ENCODE results near the gene MBTPS1.

Gene MBTPS1

DNA sequence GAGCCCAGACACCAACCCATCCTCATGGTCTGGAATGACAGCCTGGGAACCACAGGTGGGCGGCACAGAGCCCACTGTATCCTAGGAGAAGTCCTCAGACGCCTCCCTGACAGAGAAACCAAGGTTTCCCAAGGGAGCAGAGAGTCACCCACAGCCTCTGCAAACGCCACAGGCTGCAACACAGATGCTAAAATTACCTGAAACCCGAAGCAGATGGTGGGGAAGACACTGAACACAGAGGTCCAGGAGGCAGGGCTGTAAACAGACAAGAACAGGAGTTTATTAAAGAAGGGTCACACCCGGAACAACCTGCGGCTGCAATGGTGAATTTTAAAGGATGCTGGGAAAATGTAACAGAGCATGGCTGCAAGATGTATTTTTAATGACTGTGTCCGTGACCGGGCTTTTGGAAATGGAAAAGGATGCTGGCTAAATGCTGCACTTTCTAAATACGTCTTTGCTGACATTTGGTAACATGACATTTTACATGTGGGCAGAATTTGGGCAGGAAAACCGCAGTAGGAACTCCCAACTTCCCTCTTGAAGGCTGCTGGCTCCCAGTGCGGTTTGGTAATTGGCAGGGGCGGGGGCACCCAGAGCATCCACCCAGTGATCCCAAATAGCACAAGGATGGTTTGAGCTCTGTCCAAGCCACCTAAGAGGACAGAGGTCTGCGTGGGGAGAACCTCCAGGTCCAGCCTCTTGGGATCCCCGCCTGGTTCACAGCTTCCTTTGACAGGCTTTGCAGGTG is 87.3 kb downstream of the MBTPS1 start:
- H3K4me3 ChIP-seq (ENCODE audit: low read depth in 1 of 2, low read length in 2 of 2) = no peak overlapping the region
- H3K4me1 ChIP-seq (ENCODE audit: control insufficient read depth in 1 of 2, insufficient read depth in 2 of 2, low read length in 2 of 2) = no peaks in the 10 kb centered on the region
- H3K27ac ChIP-seq (ENCODE audit: low read length) = no peak overlapping the region
- H3K36me3 ChIP-seq (ENCODE audit: control insufficient read depth in 1 of 2, insufficient read depth in 2 of 2, low read length in 2 of 2) = no peaks in the 10 kb centered on the region
- no peaks in the 10 kb centered on the region for H3K9me3 ChIP-seq (ENCODE audit: control insufficient read depth in 1 of 2, low read length in 2 of 2)
- H3K27me3 ChIP-seq (ENCODE audit: low read depth, low read length) = peaks cover 3% of the 10 kb centered on the region

DNA sequence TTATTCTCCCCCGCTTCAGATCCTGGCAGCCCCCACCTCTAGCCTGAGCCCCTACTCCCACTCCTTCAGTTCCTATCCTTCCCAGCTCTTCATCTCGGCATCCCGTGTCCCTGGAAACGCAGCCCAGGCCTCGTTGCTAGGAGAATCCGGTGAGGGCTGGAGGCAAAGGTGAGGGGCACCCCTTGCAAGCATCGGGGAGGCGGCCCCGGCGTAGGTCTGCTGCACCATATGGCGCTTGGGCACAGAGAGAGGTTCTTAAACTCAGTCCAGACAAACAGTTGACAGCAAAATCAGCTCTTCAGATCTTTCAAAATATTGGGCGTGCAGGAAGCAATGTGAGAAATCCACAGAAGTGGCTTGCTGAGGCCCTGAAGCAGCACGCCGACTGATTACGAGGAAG is 89.1 kb downstream of the MBTPS1 start:
- Histone ChIP-seq H3K27me3 (ENCODE audit: low read depth, low read length) (peaks cover 3% of the 10 kb centered on the region), H3K9me3 (ENCODE audit: control insufficient read depth in 1 of 2, low read length in 2 of 2) (no peaks in the 10 kb centered on the region), H3K4me3 (ENCODE audit: low read depth in 1 of 2, low read length in 2 of 2) (no peak overlapping the region), H3K27ac (ENCODE audit: low read length) (no peak overlapping the region), H3K4me1 (ENCODE audit: control insufficient read depth in 1 of 2, insufficient read depth in 2 of 2, low read length in 2 of 2) (peaks cover 0 to 3% of the 10 kb centered on the region in 2 donors), H3K36me3 (ENCODE audit: control insufficient read depth in 1 of 2, insufficient read depth in 2 of 2, low read length in 2 of 2) (no peaks in the 10 kb centered on the region)

DNA sequence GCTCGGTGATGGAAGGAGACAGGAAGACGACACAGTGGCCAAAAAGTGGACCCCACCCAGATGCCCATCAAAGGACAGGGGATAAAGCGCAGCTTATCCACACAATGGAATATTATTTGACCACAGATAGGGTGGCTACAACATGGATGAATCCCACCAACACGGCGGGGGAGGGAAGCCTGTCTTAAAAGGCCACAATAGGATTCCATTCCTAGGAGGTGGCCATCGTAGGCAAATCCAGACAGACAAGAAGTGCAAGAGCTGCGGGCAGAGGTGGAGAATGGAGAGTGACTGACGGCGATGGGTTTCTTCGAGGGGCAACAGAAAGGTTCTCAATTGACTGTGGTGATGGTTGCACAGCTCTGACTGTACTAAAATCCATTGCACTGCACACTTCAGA is 90.1 kb downstream of the MBTPS1 start:
- no peaks in the 10 kb centered on the region for H3K9me3 ChIP-seq (ENCODE audit: control insufficient read depth in 1 of 2, low read length in 2 of 2)
- H3K36me3 ChIP-seq (ENCODE audit: control insufficient read depth in 1 of 2, insufficient read depth in 2 of 2, low read length in 2 of 2) = no peaks in the 10 kb centered on the region
- peaks cover 3% of the 10 kb centered on the region for H3K27me3 ChIP-seq (ENCODE audit: low read depth, low read length)

DNA sequence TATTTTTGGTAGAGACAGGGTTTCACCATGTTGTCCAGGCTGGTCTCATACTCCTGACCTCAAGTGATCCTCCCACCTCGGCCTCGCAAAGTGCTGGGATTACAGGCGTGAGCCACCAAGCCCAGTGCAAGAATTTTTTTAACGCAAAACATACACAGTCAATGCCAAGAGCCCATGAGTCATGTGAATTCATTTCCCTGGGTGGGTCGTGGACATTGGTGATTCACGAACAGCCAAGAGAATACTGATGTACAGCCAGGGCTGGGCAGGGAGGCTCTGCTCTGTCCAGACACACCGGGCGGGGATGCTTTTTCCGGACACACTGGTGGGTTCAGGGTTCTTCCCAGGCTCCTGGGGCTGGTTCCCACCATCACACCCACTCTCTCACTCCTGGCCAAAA is 91.9 kb downstream of the MBTPS1 start:
- Histone ChIP-seq H3K27ac (ENCODE audit: low read length) (no peak overlapping the region), H3K9me3 (ENCODE audit: control insufficient read depth in 1 of 2, low read length in 2 of 2) (peaks cover 0 to 9% of the 10 kb centered on the region in 2 donors), H3K27me3 (ENCODE audit: low read depth, low read length) (peaks cover 3% of the 10 kb centered on the region), H3K4me3 (ENCODE audit: low read depth in 1 of 2, low read length in 2 of 2) (no peak overlapping the region), H3K4me1 (ENCODE audit: control insufficient read depth in 1 of 2, insufficient read depth in 2 of 2, low read length in 2 of 2) (peaks cover 0 to 3% of the 10 kb centered on the region in 2 donors), H3K36me3 (ENCODE audit: control insufficient read depth in 1 of 2, insufficient read depth in 2 of 2, low read length in 2 of 2) (no peaks in the 10 kb centered on the region)

More for the DNA sequence above, 90.1 kb downstream of the MBTPS1 start:
- no peak overlapping the region for H3K4me3 ChIP-seq (ENCODE audit: low read depth in 1 of 2, low read length in 2 of 2)
- peaks cover 0 to 3% of the 10 kb centered on the region in 2 donors for H3K4me1 ChIP-seq (ENCODE audit: control insufficient read depth in 1 of 2, insufficient read depth in 2 of 2, low read length in 2 of 2)
- H3K27ac ChIP-seq (ENCODE audit: low read length) = no peak overlapping the region

DNA sequence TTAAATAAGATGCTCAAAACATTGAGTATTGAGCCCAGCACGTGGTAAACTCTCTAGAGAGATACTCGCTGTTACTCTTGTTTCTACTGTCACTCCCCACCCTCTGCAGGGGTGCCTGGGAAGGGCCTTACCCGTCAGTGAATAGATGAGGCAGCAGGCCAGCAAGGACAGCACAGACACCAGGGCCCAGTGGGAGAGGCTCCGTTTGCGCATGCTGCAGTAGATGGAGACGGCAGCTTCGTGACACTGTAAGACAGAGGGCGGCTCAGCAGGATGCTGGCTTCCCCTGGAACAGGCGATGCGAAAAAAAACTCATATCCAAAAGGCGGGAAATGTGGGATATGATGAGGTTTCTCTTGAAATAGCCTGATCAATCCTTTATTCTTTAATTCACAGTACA is 94.1 kb downstream of the MBTPS1 start:
- no peaks in the 10 kb centered on the region for H3K36me3 ChIP-seq (ENCODE audit: control insufficient read depth in 1 of 2, insufficient read depth in 2 of 2, low read length in 2 of 2)
- H3K27ac ChIP-seq (ENCODE audit: low read length) = no peak overlapping the region
- H3K9me3 ChIP-seq (ENCODE audit: control insufficient read depth in 1 of 2, low read length in 2 of 2) = peaks cover 0 to 9% of the 10 kb centered on the region in 2 donors
- no peak overlapping the region for H3K4me3 ChIP-seq (ENCODE audit: low read depth in 1 of 2, low read length in 2 of 2)
- H3K4me1 ChIP-seq (ENCODE audit: control insufficient read depth in 1 of 2, insufficient read depth in 2 of 2, low read length in 2 of 2) = peaks cover 0 to 3% of the 10 kb centered on the region in 2 donors
- H3K27me3 ChIP-seq (ENCODE audit: low read depth, low read length) = peaks cover 3% of the 10 kb centered on the region

DNA sequence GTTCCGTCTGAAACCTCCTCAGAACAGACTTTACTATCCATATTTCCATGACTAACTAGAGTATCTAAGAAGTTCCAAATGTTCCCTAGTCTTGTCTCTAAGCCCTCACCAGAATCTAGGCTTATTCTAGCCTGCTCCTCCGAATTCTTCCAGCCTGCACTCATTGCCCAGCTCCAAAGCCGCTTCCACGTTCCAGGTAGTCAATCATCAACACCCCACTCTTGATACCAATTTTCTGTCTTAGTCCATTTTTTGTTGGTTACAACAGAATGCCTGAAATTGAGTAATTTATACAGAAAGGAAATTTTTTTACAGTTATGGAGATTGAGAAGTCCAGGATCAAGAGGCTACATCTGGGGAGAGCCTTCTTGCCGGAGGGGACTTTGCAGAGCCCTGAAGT is 95.3 kb downstream of the MBTPS1 start:
- H3K4me3 ChIP-seq (ENCODE audit: low read depth in 1 of 2, low read length in 2 of 2) = no peak overlapping the region
- no peaks in the 10 kb centered on the region for H3K36me3 ChIP-seq (ENCODE audit: control insufficient read depth in 1 of 2, insufficient read depth in 2 of 2, low read length in 2 of 2)
- H3K27me3 ChIP-seq (ENCODE audit: low read depth, low read length) = peaks cover under 1% of the 10 kb centered on the region
- H3K9me3 ChIP-seq (ENCODE audit: control insufficient read depth in 1 of 2, low read length in 2 of 2) = peaks cover 0 to 9% of the 10 kb centered on the region in 2 donors
- H3K27ac ChIP-seq (ENCODE audit: low read length) = no peak overlapping the region
- H3K4me1 ChIP-seq (ENCODE audit: control insufficient read depth in 1 of 2, insufficient read depth in 2 of 2, low read length in 2 of 2) = peaks cover 0 to 3% of the 10 kb centered on the region in 2 donors

DNA sequence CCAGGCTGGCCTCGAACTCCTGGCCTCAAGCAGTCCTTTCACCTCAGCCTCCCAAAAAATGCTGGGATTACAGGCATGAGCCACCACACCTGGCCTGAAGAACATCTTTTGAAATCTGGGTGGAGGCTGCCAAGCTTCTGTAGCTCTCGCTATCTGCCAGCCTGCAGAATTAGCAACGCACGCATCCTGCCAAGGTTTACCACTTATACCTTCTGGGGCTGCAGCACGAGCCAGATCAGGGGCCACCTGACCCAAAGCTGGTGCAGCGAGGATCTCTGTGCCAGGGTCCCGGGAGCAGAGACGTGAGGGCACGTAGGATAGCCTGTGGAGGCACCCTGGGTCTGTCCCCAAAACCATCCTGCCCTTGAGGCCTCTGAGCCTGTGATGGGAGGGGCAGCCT is 96.4 kb downstream of the MBTPS1 start:
- Histone ChIP-seq H3K4me3 (ENCODE audit: low read depth in 1 of 2, low read length in 2 of 2) (no peak overlapping the region), H3K27ac (ENCODE audit: low read length) (no peak overlapping the region), H3K9me3 (ENCODE audit: control insufficient read depth in 1 of 2, low read length in 2 of 2) (peaks cover 0 to 9% of the 10 kb centered on the region in 2 donors), H3K4me1 (ENCODE audit: control insufficient read depth in 1 of 2, insufficient read depth in 2 of 2, low read length in 2 of 2) (peaks cover 0 to 3% of the 10 kb centered on the region in 2 donors), H3K27me3 (ENCODE audit: low read depth, low read length) (no peaks in the 10 kb centered on the region), H3K36me3 (ENCODE audit: control insufficient read depth in 1 of 2, insufficient read depth in 2 of 2, low read length in 2 of 2) (no peaks in the 10 kb centered on the region)

DNA sequence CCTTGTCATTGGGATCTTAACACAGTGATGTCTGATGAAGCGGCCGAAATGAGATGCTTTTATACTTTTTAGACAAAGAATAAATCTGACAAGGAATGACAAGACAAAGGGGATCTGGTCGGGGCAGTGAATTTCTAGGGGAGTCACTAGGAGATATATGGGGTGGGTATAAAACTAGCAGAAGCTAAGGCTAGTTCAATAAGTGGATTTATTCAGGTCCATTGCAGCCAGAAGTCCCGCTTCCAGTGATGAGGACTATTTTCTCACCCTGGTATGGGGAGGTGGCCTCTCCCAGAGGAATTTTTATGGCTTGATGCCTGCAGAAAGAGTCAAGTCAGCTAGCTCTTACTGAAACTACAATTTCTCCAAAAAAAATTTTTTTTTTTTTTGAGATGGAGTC is 98.0 kb downstream of the MBTPS1 start:
- Histone ChIP-seq H3K9me3 (ENCODE audit: control insufficient read depth in 1 of 2, low read length in 2 of 2) (peaks cover 0 to 9% of the 10 kb centered on the region in 2 donors), H3K27me3 (ENCODE audit: low read depth, low read length) (no peaks in the 10 kb centered on the region), H3K36me3 (ENCODE audit: control insufficient read depth in 1 of 2, insufficient read depth in 2 of 2, low read length in 2 of 2) (no peaks in the 10 kb centered on the region), H3K27ac (ENCODE audit: low read length) (no peak overlapping the region), H3K4me1 (ENCODE audit: control insufficient read depth in 1 of 2, insufficient read depth in 2 of 2, low read length in 2 of 2) (peaks cover 0 to 2% of the 10 kb centered on the region in 2 donors), H3K4me3 (ENCODE audit: low read depth in 1 of 2, low read length in 2 of 2) (no peak overlapping the region)

DNA sequence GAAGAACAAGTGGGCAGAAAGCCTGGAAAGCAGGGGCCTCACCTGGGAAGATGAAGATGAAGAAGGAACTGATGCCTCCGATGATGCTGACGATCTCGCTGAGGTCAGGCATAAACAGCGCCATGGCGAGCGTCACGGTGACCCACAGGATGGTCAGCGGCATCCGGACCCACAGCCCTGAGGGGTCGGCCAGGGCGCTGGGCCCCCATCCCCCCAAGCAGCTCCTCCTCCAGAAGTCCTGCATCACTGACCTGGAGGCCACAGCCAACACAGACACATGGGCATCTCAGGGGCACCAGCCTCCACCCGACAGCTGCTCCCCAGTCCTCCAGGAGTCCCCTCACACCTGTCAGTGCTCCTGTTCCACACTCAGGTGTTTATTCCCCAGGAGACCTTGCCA is 100.3 kb downstream of the MBTPS1 start:
- Histone ChIP-seq H3K27me3 (ENCODE audit: low read depth, low read length) (no peaks in the 10 kb centered on the region), H3K36me3 (ENCODE audit: control insufficient read depth in 1 of 2, insufficient read depth in 2 of 2, low read length in 2 of 2) (no peaks in the 10 kb centered on the region), H3K4me1 (ENCODE audit: control insufficient read depth in 1 of 2, insufficient read depth in 2 of 2, low read length in 2 of 2) (no peaks in the 10 kb centered on the region), H3K4me3 (ENCODE audit: low read depth in 1 of 2, low read length in 2 of 2) (no peak overlapping the region), H3K27ac (ENCODE audit: low read length) (no peak overlapping the region), H3K9me3 (ENCODE audit: control insufficient read depth in 1 of 2, low read length in 2 of 2) (peaks cover 0 to 9% of the 10 kb centered on the region in 2 donors)

DNA sequence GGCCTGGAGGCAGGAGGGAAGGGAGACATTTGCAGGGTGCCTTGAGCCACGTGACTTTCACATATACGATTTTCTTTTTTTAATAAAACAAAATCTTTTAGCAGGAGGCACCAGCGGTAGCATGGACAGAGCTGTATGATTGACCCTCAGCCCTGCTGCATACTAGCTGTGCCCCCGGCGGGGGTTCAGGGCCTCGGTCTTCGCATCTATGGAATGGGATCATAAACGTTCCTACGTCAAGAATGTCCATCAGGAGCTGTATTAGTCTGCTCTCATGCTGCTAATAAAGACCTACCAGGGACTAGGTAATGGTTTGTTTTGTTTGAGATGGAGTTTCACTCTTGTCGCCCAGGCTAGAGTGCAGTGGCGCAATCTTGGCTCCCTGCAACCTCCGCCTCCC is 101.3 kb downstream of the MBTPS1 start:
- Histone ChIP-seq H3K27me3 (ENCODE audit: low read depth, low read length) (no peaks in the 10 kb centered on the region), H3K4me3 (ENCODE audit: low read depth in 1 of 2, low read length in 2 of 2) (no peak overlapping the region), H3K4me1 (ENCODE audit: control insufficient read depth in 1 of 2, insufficient read depth in 2 of 2, low read length in 2 of 2) (no peaks in the 10 kb centered on the region), H3K27ac (ENCODE audit: low read length) (no peak overlapping the region), H3K36me3 (ENCODE audit: control insufficient read depth in 1 of 2, insufficient read depth in 2 of 2, low read length in 2 of 2) (no peaks in the 10 kb centered on the region), H3K9me3 (ENCODE audit: control insufficient read depth in 1 of 2, low read length in 2 of 2) (no peaks in the 10 kb centered on the region)

DNA sequence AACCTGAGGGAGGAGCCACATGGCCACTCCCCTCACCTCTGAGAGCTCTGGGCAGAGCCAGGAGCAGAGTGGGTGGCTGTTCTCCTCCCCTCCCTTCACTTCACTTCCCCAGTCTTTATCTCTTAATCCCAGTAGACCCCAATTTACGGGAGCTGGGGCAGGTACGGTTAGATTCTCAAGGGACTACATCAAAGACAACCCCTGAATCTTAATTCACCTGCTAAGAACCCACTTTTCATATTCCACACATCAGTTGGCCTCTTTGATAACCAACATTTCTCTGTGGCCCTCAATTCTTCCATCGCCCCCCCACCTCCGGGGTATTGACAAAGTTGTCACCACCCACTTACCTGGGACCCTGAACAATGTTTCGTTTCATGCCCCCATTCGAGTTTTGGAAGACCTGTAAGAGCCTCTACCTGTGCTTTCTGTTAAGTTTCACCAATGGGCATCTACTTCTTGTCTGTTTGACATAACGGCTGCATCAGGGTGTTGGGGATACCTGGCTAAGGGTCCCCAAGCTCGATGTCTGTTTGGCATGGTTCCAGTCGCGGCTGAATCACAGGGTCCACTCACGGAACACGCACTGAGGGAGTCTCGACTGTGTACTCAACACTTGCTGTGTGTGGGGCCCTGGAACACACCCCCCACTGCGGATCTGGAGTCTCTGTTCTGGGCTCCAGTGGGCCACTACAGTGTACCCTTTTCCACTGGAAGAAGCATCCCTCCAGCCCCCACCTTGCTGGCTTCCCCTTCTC is 102.0 kb downstream of the MBTPS1 start:
- Histone ChIP-seq H3K4me3 (ENCODE audit: low read depth in 1 of 2, low read length in 2 of 2) (no peak overlapping the region), H3K27me3 (ENCODE audit: low read depth, low read length) (no peaks in the 10 kb centered on the region), H3K36me3 (ENCODE audit: control insufficient read depth in 1 of 2, insufficient read depth in 2 of 2, low read length in 2 of 2) (no peaks in the 10 kb centered on the region), H3K9me3 (ENCODE audit: control insufficient read depth in 1 of 2, low read length in 2 of 2) (no peaks in the 10 kb centered on the region), H3K4me1 (ENCODE audit: control insufficient read depth in 1 of 2, insufficient read depth in 2 of 2, low read length in 2 of 2) (no peaks in the 10 kb centered on the region), H3K27ac (ENCODE audit: low read length) (no peak overlapping the region)

All from muscle layer of duodenum (tissue), 2 donors.